GM18861 (cell line): Measurements from ENCODE around the gene CARD11.

ENCODE experiments used
- ATAC-seq: cut with Tn5 transposase; IDR thresholded peaks from one replicate; pipeline ENCODE4 v1.9.1; 2021; ENCODE audit not compliant: unreplicated experiment

The CARD11 gene

GRCh38 chr7:2856388-2857169 lies 187.1 kb downstream of the CARD11 start:
- ATAC-seq = no peak
